Endothelial cell (in vitro differentiated cells): ENCODE data around the gene ARSI. TPM values are rescaled to one million over a fixed set of nuclear protein-coding genes. Genes with fewer than 3 reads are reported as not detected.

Experiments
- DNase-seq: peaks from one replicate; pipeline ENCODE4 v3.0.0; 2021; ENCODE audit warnings: low spot score
- H3K27ac Mint-ChIP-seq: one replicate; pipeline ENCODE4 v1.8.0; 2021; ENCODE audit warnings: mixed read lengths, inconsistent platforms; ENCODE audit not compliant: unreplicated experiment
- H3K27me3 Mint-ChIP-seq: one replicate; pipeline ENCODE4 v1.8.0; 2021; ENCODE audit warnings: mild to moderate bottlenecking, moderate library complexity, mixed read lengths, inconsistent platforms; ENCODE audit not compliant: unreplicated experiment
- H3K36me3 Mint-ChIP-seq: one replicate; pipeline ENCODE4 v1.8.0; 2021; ENCODE audit warnings: mild to moderate bottlenecking, low read depth, mixed read lengths, inconsistent platforms; ENCODE audit not compliant: unreplicated experiment
- H3K4me1 Mint-ChIP-seq: one replicate; pipeline ENCODE4 v1.8.0; 2021; ENCODE audit warnings: mild to moderate bottlenecking, mixed read lengths, inconsistent platforms; ENCODE audit not compliant: unreplicated experiment
- H3K4me3 Mint-ChIP-seq: one replicate; pipeline ENCODE4 v1.8.0; 2021; ENCODE audit warnings: mild to moderate bottlenecking, mixed read lengths, inconsistent platforms; ENCODE audit not compliant: unreplicated experiment
- H3K9me3 Mint-ChIP-seq: one replicate; pipeline ENCODE4 v1.8.0; 2021; ENCODE audit warnings: mixed read lengths, inconsistent platforms; ENCODE audit not compliant: unreplicated experiment
- CTCF ChIP-seq: fragments of 200-600 bp; sonication (generic); IDR thresholded peaks from one replicate; pipeline ENCODE4 v1.5.0; 2021; ENCODE audit warnings: antibody characterized with exemption; ENCODE audit not compliant: unreplicated experiment
- total RNA-seq: library from RNA; stranded (reverse); fragmentation: NEBNext Ultra II Directional; extraction: Animal tissue kit (Norgen Biotek cat#: 25700); gene quantifications from one replicate; pipeline ENCODE4 v1.2.1, GENCODE V29; 2021; ENCODE audit not compliant: unreplicated experiment

Gene ARSI
- total RNA-seq, 1 donor from 2014 or later: 3.8 TPM

DNA sequence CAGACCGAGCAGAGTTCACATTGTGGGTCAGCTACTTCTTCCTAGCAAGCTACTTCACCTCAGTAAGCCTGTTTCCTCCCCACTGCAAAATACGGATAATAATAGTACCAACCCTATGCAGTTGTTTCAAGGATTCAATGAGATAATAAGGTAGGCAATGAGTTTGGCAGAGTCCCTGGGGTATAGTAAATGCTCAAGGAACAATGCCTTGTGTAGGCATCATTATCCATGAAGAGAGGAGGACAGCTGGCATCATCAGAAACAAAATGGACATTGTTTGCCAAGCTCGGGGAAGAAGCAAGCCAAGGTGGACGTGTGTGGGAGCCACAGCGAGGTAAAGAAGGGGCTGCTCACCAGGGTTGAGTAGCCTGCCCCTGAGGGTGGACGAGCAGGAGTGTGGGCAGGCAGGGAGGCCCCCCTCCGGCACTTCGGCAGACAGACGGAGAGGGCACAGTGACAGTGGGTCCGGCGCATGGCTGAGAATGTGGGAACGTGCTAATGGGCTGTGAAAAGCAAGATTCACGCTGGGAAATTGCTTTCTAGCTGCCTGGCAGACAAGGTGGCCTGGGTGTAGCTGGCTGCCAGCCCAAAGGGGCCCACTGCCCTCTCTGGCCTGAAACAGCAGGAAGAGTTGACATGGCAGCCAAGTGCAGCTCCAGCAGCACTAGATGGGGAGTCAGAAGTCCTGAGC is 23.2 kb downstream of the ARSI start:
- Mint-ChIP-seq H3K27me3 (peaks cover 8% of the 10 kb centered on the region), H3K4me3 (no peak overlapping the region), H3K4me1 (peaks cover 68% of the 10 kb centered on the region), H3K27ac (peak overlapping the region; percentile 94), H3K9me3 (no peaks in the 10 kb centered on the region), H3K36me3 (peaks cover 3% of the 10 kb centered on the region)
- no peak for DNase-seq
- no peak for TF ChIP-seq CTCF

DNA sequence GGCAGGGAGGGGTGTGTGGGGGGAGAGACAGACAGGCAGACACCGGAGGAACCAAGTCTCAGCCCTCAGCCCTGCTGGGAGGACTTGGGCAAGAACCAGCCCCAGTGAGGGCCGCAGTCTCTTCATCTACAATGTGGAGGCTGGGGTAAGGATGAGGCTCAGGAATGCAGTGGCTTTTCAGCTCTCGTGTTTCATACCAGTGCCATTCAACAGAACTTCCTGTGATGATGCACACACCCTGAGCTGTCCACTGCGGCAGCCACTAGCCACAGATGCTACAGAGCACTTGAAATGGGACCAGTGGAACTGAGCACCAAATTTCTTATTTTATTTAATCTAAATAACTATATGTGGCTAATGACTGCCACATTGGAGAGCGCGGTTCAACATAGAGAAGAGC is 23.8 kb downstream of the ARSI start:
- Mint-ChIP-seq H3K27ac (peak overlapping the region; percentile 64), H3K9me3 (no peaks in the 10 kb centered on the region), H3K36me3 (peaks cover 3% of the 10 kb centered on the region), H3K4me3 (no peak overlapping the region), H3K4me1 (peaks cover 73% of the 10 kb centered on the region), H3K27me3 (peaks cover 8% of the 10 kb centered on the region)
- no peak for DNase-seq
- no peak for TF ChIP-seq CTCF

DNA sequence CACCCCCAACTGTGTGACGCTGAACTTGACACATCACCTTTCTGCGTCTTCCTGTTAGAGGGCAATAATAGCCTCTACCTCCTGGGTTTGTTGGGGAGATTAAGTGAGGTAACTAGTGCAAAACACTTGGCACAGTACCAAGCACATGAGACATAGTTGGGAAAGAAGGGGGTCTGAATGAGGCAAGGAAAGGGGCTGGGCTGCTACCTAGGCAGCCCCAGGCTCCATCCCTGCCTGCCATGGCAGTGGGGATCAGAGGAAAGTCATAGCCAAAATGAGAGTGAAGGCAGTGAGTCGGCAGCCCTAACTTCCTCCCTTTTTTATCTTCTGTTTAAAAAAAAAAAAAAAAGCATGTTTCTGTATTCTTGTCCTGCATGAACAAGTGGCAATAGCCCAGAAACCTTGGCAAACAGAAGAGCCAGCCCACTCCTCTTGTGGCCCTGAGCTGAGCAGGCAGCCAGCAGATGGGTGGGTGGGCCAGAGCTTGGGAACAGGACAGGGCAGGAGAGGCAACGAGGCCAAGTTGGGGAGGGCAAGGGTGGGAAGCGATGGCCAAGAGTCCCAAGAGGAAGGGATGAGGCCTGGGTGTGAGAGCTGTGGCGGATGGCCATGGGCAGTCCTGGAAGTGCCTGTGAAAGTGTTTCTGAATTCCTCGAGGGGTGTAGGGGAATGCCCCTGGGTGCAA is 24.5 kb downstream of the ARSI start:
- no peak for TF ChIP-seq CTCF
- Mint-ChIP-seq H3K9me3 (no peaks in the 10 kb centered on the region), H3K4me1 (peaks cover 69% of the 10 kb centered on the region), H3K27ac (peak overlapping the region; percentile 64), H3K4me3 (no peak overlapping the region), H3K36me3 (peaks cover 3% of the 10 kb centered on the region), H3K27me3 (peaks cover 6% of the 10 kb centered on the region)
- no peak for DNase-seq

DNA sequence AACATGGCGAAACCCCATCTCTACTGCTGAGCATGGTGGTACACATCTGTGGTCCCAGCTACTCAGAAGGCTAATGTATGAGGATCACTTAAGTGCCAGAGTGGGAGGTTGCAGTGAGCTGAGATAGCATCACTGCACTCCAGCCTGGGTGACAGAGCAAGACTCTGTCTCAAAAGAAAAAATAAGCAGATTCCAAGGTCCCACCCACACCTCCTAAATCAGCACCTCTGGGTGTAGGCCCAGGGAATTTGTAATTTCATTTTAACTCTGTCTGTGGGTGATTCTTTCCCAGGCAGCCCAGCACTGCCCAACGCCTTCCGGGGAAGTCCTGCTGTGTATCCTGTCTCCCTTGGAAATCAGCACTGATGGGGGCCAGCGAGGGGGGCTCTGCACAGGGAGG is 25.7 kb downstream of the ARSI start:
- Mint-ChIP-seq H3K27ac (no peak overlapping the region), H3K4me1 (peaks cover 70% of the 10 kb centered on the region), H3K9me3 (no peaks in the 10 kb centered on the region), H3K27me3 (peaks cover 6% of the 10 kb centered on the region), H3K4me3 (no peak overlapping the region), H3K36me3 (peaks cover 3% of the 10 kb centered on the region)
- no peak for TF ChIP-seq CTCF
- DNase-seq: no peak

- Mint-ChIP-seq H3K36me3 (peaks cover 3% of the 10 kb centered on the region), H3K4me1 (peaks cover 55% of the 10 kb centered on the region), H3K9me3 (no peaks in the 10 kb centered on the region), H3K27ac (no peak overlapping the region), H3K4me3 (no peak overlapping the region), H3K27me3 (peaks cover 3% of the 10 kb centered on the region)
- DNase-seq: no peak
- no peak for TF ChIP-seq CTCF
These were observed 27.9 kb downstream of the ARSI start for GRCh38 chr5:150274811-150275210.
